Liver (tissue), 3 donors: ENCODE measurements around the gene KRT86.

ENCODE experiments used
- CTCF ChIP-seq: fragments of 150-350 bp; IDR thresholded peaks from 2 replicates; pipeline ENCODE4 v1.5.1; 2017; ENCODE audit warnings: improper control_type of control experiment, low read depth, low read length; ENCODE audit not compliant: missing input control
- JUND ChIP-seq, 2 donors: IDR thresholded peaks; 2 replicates each; pipeline ENCODE4 v1.6.1; 2016; ENCODE audit warnings: antibody characterized with exemption in 2 of 2
- MAX ChIP-seq: IDR thresholded peaks from 2 replicates; pipeline ENCODE4 v1.6.1; 2016; ENCODE audit warnings: antibody characterized with exemption
- RAD21 ChIP-seq, 2 donors: IDR thresholded peaks; 2 replicates each; pipeline ENCODE4 v1.6.1; 2016; ENCODE audit warnings: antibody characterized with exemption in 2 of 2, mild to moderate bottlenecking in 2 of 2
- REST ChIP-seq: IDR thresholded peaks from 2 replicates; pipeline ENCODE4 v1.6.1; 2016; ENCODE audit warnings: antibody characterized with exemption, mild to moderate bottlenecking
- SP1 ChIP-seq: IDR thresholded peaks from 2 replicates; pipeline ENCODE4 v1.6.1; 2018; ENCODE audit warnings: antibody characterized with exemption, mild to moderate bottlenecking
- YY1 ChIP-seq: IDR thresholded peaks from 2 replicates; pipeline ENCODE4 v1.6.1; 2016; ENCODE audit warnings: antibody characterized with exemption, mild to moderate bottlenecking
- donor health status: healthy.
- donor health status: healthy.

- TF ChIP-seq MAX (no peak), CTCF (no peak), JUND (IDR thresholded peaks at IDR 0.05) (no peak), RAD21 (IDR thresholded peaks at IDR 0.05) (no peak), REST (no peak), SP1 (no peak), YY1 (no peak)
Measured at GRCh38 chr12:52334185-52334584, 59.7 kb downstream of the KRT86 start.
